DMS153 treated with DMSO at 0.1 percent for 48 hours (cell line): ENCODE data around the gene MTERF4.

Source experiments
- DNase-seq: peaks from one replicate; lab custom pipeline; 2025; ENCODE audit not compliant: unreplicated experiment; lab: John Stamatoyannopoulos, UW

Gene MTERF4, protein sequence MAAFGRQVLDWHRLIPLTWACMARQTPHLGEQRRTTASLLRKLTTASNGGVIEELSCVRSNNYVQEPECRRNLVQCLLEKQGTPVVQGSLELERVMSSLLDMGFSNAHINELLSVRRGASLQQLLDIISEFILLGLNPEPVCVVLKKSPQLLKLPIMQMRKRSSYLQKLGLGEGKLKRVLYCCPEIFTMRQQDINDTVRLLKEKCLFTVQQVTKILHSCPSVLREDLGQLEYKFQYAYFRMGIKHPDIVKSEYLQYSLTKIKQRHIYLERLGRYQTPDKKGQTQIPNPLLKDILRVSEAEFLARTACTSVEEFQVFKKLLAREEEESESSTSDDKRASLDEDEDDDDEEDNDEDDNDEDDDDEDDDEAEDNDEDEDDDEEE

DNA sequence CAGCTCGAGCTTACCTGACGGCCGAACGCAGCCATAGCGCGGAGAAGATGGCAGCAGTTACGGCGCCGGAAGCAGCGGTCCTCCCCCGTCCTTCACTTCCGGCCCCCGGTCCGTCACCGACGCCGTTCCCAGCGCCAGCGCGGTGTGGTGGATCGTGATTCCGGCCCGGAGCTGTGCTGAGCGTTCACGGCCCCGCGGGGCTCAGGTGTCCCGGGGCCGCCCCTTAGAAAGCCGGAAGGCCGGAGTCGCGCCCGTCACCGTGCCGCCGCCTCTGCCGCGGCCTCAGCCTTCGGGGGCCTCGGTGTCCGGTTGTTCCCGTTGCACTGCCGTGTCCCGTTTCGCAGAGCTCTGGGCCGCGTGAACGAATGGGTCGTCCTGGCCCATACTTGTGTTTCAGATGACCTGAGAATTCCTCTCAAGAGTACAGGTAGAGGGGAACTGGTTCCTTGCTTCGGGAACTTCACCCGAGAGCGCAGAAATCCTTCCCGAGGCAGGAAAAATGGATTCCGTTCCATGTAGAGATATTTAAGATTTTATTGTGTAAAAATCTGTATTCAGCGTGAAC is at the start of gene MTERF4:
TSS of gene MTERF4 (minus strand) at position 49 of the 565 bp plus-strand sequence. CDS start at position 35, 14 bp downstream.
- DNase-seq = peak; percentile 36

DNA sequence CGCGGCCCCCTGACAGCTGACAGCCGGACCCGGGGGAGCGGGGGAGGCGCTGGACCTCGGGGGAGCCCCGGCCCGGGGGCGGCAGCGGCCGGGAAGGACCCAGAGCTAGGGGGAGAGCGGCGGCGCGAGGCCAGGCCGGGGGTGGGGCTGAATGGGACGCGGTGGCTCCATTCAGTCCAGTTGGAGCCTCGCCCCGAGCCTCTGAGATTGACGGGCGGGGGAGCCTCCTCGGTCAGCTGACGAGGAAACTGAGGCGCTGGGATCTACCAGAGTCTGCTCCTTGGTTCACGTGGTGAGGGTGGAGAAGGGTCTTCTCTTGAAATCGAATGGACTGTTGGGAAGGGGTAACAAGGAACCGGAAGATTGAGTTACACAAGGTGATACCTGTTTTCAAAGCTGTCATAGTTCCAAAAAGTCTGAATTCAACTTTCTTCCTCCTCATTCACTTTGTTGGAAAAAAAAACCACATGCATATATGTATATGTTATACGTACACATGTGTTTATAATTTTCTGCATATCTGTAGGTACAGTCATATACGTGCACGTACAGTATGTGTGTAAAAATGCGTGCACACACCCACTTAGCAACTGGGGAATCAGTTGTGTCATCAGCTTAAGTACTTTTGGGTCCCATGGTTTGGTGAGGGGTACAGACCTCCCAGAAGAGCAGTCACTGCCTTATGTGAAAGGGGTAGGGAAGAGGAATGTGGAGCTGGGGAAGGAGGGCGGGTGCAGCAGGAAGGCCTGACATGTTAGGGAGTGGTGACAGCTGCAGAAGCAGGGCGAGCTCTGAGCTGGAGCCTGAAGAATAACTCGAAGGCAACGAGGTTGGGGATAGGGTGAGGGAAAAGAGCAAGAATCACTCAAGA is 48.8 kb upstream of the MTERF4 start:
- no peak for DNase-seq

DNA sequence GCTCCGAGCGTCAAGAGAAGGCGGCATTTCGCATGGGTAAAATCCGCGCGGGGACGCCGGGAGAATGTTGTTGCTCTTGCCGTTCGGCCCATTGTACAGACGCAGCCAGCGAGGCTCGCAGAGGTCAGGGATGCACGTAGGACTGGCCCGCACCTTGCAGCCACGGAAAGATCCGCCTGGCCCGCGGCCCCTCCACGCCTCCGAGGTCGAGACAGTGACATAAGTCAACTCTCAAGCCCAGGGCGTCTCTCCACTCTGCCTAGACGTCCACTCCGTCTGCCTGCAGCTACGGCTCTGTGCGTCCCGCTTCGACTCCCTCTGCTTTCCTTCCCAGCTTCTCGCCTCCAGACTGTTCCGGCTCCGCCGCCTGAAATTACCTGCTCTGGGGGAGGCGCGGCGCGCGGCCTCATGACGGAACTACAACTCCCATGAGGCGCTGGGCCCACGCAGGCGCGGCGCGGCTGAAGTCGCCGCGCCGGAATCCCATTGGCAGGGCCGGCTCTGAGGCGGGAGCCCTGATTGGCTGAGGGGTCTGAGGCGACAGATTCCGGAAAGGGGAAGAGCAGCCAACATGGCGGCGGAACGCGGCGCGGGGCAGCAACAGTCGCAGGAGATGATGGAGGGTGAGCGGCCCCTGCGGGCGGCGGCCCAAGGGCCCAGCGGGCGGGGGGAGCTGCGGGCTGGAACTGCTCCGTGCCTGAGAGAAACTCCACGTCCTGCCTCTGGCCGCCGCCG is 48.0 kb upstream of the MTERF4 start, which contains the start of gene PPP1R7:
TSS of gene PPP1R7 (plus strand) at position 543 of the 735 bp plus-strand sequence. CDS start at position 572, 29 bp downstream.
- peak; percentile 90 for DNase-seq

DNA sequence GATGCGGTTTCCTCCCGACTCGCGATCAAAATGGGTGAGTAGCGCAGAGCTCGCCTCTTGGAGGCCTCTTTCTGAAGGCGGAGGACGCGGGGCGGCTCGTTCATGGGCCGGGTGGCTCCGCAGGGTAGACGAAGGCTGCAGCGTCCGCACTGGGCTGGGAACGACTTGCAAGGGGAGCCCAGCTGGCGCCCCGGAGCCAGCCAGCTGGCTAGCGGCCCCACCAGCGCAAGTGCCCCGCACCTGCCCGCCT is 47.5 kb upstream of the MTERF4 start:
- DNase-seq = no peak

DNA sequence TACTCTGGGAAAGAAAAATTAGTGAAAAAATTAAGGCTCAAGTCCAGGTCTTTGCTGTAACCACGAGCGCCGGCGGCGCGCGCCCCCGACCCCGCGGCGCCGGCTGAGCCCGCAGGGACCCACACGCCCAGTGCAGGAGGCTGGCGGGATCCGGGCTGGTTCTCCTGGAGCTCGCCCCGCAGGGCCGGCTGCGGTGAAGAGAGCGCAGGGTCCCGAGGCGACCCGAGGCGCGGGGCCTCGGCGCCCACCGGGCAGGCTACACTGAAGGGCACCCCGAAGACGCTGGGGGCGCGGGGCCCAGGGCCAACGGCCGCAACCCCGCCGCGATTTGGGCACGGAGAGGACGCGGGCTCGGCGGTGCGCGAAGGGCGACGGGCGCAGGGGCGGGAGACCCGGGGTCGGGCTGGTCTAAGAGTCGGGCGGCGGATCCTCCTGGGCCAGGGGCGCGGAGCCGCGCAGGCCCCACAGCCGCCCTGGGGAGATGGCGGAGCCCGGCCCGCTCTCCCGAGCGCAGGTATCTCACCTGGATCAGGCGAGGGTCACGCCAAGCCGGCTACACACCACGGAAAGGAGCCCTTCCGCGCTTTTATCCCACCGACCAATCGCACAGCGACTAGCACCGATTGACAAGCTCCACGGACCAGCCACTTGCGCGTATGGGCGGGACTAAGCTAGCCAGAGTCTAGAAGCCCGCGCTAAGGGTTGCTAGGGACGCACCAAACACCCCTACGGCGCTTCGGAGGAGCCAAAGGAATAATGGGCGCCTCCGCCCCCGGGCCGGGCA is 47.0 kb upstream of the MTERF4 start, which contains the start of gene PASK:
TSS of gene PASK (minus strand) at position 582 of the 784 bp plus-strand sequence. CDS start 6,440 bp downstream, outside the sequence.
- DNase-seq = peak; percentile 96

DNA sequence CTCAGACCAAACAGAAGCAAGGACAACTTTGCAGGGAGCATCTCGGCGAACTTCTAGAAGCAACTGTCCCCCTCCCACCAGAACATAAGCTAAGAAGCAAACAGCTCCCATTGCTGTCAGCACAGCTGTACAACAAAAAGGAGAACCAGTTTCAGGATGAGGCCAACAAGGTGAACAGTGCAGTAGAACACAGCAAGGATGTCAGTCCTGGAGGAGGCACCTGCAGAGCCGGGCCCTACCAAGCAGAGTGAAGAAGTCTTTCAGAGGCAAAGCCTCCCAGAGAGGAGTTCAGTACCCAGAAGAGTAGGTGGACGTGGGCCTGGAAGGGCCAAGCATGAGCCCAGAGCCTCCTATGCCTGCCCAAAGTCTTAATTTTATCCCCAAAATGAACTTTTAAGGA is 46.2 kb upstream of the MTERF4 start:
- no peak for DNase-seq

DNA sequence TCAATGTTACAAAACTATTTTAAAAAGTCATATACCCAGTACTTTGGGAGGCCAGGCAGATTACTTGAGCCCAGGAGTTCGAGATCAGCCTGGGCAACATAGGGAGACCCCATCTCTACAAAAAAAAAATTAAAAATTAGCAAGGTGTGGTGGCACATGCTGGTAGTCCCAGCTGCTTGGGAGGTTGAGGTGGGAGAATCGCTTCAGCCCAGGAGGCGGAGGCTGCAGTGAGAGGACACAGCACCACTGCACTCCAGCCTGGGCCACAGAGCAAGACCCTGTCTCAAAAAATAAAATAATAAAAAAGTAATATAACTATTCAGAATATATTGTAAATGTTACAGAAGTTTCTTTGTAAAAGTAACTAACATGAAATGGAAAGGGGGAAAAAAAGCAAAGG is 45.2 kb upstream of the MTERF4 start:
- no peak for DNase-seq

DNA sequence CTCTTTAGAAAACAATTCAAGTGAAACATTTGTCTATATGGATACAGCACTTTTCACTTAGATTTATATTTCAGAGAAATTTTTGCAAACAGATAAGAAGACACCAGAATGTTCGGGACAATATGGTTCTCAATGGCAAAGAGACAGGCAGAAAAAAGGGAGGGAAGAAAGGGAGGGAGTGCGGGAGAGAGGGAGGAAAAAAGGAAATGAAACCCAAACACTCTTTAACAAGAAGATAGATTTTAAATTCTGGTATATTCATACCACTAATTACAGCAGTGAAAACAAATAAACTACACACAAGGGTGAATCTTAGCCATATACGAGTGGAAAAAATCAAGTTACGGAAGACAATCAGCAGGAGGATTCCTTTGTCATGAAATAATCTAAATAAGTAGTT is 44.2 kb upstream of the MTERF4 start:
- DNase-seq = no peak

DNA sequence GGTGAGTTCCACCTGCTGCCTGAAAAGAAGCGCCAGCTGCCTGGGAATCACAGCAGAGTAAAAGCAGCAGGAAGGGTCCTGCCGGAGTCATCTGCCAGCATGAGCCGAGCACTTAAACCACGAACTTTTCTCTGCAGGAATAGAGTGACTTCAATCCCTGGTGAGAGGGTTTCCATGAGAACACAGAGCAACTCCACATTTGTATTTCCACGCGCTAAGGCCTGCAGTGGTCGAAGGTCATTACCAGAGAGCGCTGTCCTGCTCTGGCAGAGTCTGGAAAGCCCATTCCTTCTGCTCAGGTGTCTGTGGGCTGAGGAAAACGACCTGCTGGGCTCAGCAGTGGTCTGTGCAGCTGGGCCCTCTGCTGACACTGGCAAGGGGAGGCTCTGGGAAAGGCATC is 40.5 kb upstream of the MTERF4 start:
- no peak for DNase-seq

DNA sequence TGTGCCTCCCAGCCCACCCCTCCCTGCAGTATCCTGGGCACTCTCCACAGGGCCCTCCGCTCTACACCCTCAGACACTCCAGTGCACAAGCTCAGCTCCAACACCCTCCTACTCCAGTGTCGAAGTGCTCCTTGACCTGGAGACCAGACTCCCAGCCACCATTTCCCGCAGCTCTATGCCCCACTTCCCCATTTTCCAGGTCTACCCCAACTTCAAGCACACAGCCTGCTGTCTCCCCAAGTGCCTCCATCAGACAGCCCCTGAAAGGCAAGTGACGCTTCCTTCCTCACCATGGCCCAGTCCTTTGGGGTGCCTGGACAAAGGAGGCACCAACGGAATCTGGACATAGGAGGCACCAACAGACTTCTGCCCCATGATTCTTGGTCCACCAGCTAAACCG is 40.0 kb upstream of the MTERF4 start:
- no peak for DNase-seq

DNA sequence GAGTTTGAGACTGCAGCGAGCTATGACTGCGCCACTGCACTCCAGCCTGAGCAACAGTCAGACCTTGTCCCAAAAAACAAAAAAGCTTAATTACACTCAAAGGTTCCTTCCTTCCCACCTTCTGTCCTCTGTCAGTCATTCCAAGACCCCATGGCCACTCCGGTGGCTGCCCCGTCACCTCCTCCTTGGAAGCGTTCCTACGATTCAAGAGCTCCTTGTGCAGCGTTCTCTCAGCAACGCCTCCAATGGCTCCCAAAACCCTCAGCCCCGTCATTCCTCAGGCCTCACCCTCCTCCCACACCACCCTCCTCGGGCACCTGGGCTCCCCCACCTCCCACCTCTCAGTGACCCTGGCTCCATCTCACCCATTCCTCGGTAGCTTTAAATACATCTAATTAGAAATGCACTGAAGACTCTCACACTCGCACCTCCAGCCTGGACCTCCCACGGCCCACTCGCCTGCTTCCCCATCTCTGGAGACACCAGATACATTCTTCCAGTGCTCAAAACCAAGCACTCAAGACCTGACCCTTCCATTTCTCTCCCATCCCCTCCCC is 39.2 kb upstream of the MTERF4 start:
- no peak for DNase-seq

DNA sequence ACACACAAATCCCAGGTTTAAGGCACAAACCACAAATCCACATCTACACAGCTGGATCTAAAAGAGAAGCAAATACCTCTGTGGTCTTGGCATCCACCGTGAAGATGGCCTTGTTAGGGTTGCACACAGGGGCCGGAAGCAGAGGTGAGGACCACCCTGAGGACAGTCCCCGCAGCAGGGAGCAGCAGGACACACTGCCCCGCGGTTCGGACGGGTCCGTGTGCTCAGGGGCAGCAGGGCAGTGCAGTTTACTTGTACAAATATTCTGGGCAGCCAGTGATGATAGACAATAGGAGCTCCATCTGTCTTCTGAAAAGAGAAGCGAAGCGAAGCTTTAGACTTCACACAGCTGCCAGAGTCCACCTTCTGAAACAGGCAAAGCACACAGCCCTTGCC is 38.4 kb upstream of the MTERF4 start:
- DNase-seq = no peak

DNA sequence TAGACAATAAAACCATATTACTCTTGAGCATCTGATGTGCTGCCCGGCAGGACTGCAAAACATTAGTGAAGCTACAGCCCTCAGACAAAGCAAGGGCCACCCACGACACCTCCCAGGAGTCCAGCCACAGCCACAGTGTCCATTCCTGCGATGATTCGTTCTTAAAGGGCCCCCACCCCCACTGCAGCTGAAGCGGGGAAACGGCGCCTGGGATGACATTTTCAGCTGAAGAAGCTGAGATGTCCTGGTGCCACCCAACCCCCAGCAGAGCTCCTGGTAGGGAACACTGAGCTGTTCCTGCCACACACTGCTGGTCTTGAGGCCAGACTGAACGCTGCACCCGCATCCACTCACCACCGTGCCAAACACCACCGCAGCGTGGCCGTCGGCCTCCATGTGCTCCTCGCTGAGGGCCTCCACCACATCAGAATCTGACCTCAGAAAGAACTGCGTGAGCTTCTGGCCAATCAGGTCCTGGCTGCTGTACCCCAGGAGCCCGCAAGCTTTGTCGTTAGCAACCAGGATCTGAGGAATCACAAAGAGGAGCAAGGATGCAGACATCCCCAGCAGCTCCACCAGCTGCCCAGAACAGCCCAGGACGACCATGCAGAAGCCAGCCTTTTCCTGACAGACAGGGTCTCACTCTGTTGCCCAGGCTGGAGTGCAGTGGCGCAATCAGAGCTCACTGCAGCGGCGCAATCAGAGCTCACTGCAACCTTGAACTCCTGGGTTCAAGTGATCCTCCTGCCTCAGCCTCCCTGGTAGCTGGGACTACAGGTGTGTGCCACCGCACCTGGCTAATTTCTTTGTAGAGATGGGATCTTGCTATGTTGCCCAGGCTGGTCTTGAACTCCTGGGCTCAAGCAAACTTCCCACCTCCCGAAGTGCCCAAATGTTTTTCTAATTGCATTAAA is 37.7 kb upstream of the MTERF4 start:
- no peak for DNase-seq

DNA sequence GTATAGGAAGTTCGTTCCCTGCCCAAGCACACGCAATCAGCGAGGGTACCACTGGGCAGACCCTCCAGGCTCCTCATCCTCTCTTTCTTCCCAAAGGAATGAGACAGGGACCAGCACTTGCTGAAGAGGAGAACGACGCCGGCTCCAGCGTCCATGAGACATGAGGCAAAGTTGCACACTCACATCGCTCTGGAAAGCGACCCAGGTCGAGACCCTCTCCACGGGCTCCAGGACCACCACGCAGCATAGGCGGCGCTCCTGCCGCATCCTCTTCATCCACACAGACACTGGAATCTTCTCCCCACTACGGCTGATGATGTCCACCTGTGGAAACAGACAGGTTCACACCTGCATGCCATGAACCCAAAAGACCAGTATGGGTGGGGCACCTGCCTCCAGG is 36.4 kb upstream of the MTERF4 start:
- DNase-seq = no peak

DNA sequence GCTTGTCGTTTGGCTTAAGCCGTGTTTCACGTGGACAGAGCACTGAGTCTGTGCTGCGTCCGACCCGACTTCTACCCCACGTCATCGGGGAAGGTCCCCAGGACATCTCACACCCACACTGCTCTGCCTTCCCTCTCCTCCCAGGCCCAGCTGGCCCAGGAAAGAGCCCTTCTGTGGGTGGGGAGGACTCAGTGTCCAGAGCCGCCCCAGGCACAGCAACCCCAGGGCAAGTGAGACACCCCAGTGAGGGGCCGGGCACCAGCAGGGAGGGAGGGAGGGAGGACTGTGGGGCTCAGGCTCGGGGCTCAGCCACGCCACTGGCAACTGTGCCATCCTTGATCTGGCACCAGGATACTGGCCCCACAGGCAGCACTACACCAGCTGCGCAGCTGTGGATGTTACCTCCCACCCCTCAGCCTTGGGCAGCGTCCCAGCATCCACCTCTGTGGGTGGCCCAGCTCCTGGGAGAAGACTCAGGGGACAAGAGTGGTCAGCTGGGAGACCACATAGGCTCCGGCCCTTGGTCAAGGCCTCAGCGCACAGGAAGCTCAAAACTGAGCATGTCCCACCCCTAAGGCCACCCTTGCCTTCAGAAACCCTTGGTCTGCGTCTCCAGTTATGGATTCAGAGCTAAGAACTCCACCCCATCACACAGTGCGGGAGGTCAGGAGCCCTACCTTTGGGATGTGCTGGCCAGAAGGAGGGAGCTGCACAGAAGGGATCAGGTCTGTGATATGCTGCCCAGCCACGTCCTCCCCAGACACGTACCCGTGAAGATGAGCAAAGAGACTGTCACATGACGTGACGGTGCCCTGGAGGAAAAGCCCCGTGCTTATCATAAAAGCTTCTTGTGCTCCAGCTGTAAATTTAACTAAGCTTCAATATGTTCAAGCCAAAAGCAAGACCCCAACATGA is 35.4 kb upstream of the MTERF4 start:
- DNase-seq = no peak

DNA sequence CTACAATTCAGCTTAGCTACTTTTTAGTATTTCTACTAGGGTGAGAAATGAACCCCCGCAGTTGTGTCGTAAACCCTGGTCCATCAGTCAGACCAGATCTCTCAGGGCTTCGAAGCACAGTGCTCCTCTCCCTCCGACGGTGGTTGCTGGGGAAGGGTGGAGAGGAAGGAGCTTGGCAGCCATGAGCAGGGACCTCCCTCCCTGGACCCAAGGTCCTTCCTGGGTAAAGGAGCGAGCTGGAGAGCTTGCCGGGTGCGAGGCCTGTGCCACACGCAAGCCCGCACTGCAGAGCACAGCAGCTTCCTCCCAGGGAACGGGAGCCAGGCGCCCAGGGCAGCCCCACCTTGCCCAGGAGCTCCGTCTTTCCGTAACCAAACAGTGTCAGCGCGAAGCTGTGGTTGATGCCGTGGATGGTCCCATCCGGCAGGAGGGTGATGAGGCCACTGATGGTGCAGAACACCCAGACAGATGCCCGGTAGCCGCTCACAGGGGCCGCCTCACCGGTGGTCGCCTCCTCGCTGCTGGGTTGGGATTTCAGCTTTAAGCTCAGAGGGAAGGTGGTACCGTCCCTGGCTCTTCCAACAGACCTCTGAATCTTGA is 34.7 kb upstream of the MTERF4 start:
- no peak for DNase-seq

DNA sequence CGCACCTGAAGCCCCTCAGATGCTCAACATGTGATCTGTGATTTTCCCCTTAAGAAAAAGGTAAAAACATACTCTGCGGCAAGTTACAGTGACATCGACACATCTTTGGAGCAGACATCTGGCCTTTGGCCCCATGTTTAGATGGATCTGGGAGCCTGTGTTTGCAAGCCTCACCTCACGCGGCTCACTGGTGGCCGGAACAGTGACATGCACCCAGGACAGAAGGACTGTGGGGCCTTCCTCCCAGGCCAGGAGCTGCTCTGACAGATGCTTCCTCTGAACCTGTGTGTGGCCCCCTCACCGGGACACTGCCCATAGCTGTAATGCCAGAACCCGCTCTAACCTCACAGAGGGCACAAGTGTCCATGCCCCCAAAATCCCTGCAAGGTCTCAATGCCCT is 34.1 kb upstream of the MTERF4 start:
- DNase-seq = no peak

DNA sequence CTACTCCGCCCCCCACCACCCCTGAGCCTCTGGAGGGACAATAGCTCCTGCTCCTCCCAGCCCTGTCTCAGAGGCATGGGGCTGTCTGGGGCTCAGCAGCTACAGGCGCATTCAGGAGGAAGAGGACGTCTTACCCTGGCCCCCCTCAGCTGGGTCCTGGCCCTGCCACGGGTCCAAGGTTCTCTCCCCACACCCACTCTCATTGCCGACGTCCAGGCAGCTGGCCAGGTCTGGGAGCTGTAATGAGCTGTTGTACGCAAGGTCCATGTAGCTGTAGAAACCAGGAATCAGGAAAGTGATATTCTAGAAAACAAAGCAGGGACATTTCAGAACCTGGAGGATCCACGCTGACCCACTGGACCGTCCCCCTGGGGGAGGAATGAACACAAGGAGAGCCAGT is 33.6 kb upstream of the MTERF4 start:
- DNase-seq = no peak
